BE2C (cell line): ENCODE measurements around the gene E2F4.

Source experiments
- DNase-seq: peaks from one replicate; pipeline ENCODE4 v3.0.0-alpha.2; 2020
- H3K27me3 ChIP-seq: fragments of 250-450 bp; sonication (Bioruptor Pico); 2 replicates; pipeline ENCODE4 v1.5.1; 2020; ENCODE audit warnings: mild to moderate bottlenecking
- H3K36me3 ChIP-seq: fragments of 250-450 bp; sonication (Bioruptor Pico); 2 replicates; pipeline ENCODE4 v1.5.1; 2020; ENCODE audit warnings: mild to moderate bottlenecking
- H3K4me1 ChIP-seq: fragments of 250-450 bp; sonication (Bioruptor Pico); 2 replicates; pipeline ENCODE4 v1.5.1; 2020
- H3K4me3 ChIP-seq: 2 replicates; pipeline ENCODE4 v1.5.1; 2011; ENCODE audit warnings: low read depth, low read length
- H3K9me3 ChIP-seq: fragments of 250-450 bp; sonication (Bioruptor Pico); 2 replicates; pipeline ENCODE4 v1.5.1; 2020
- TF ChIP-seq, protein P1 (sequence below): IDR thresholded peaks from 2 replicates; pipeline ENCODE4 v1.5.1; 2012; ENCODE audit warnings: mild to moderate bottlenecking, low read depth, low read length

Gene E2F4

DNA sequence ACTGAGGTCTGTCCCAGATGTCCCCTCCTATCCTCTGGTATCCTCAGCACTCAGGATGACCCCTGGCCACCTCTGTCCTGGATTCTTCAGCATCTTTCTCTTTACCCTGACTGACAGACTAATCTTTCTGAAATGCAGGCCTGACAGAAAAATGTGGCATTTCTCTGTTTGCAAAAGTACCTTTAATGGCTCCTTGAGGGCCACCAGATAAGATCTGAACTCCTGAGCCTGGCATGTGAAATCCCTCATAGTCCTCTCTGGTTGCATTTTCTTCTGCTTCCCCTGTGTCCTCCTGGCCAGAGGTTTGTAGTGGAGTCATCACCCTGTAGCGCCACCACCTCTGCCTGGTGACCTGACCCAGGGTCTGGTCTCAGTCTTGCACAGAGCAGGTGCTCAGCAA lies 4.9 kb downstream of the E2F4 start:
- DNase-seq = no peak
- peaks cover 58% of the 10 kb centered on the region for H3K36me3 ChIP-seq
- no peaks in the 10 kb centered on the region for H3K9me3 ChIP-seq
- H3K4me3 ChIP-seq = no peak overlapping the region
- H3K4me1 ChIP-seq = no peaks in the 10 kb centered on the region
- H3K27me3 ChIP-seq = no peaks in the 10 kb centered on the region
- TF ChIP-seq, protein P1, sequence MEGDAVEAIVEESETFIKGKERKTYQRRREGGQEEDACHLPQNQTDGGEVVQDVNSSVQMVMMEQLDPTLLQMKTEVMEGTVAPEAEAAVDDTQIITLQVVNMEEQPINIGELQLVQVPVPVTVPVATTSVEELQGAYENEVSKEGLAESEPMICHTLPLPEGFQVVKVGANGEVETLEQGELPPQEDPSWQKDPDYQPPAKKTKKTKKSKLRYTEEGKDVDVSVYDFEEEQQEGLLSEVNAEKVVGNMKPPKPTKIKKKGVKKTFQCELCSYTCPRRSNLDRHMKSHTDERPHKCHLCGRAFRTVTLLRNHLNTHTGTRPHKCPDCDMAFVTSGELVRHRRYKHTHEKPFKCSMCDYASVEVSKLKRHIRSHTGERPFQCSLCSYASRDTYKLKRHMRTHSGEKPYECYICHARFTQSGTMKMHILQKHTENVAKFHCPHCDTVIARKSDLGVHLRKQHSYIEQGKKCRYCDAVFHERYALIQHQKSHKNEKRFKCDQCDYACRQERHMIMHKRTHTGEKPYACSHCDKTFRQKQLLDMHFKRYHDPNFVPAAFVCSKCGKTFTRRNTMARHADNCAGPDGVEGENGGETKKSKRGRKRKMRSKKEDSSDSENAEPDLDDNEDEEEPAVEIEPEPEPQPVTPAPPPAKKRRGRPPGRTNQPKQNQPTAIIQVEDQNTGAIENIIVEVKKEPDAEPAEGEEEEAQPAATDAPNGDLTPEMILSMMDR = no peak

DNA sequence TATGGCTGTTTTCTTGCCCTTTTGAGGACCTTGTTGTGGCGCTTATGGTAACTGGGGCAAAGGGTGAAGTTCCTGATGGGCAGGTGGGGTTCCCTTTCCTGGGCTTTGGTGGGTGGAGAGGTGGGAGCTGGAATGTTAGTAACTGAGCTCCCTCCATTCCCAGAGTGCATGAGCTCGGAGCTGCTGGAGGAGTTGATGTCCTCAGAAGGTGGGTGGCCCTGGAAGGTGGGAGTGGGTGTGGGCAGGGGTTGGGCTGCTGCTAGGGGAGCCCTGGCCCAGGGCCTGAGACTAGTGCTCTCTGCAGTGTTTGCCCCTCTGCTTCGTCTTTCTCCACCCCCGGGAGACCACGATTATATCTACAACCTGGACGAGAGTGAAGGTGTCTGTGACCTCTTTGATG lies 5.7 kb downstream of the E2F4 start:
- no peaks in the 10 kb centered on the region for H3K4me1 ChIP-seq
- no peak for DNase-seq
- H3K9me3 ChIP-seq = no peaks in the 10 kb centered on the region
- H3K36me3 ChIP-seq = peaks cover 64% of the 10 kb centered on the region
- TF ChIP-seq, protein P1 = no peak
- H3K27me3 ChIP-seq = no peaks in the 10 kb centered on the region
- H3K4me3 ChIP-seq = no peak overlapping the region

DNA sequence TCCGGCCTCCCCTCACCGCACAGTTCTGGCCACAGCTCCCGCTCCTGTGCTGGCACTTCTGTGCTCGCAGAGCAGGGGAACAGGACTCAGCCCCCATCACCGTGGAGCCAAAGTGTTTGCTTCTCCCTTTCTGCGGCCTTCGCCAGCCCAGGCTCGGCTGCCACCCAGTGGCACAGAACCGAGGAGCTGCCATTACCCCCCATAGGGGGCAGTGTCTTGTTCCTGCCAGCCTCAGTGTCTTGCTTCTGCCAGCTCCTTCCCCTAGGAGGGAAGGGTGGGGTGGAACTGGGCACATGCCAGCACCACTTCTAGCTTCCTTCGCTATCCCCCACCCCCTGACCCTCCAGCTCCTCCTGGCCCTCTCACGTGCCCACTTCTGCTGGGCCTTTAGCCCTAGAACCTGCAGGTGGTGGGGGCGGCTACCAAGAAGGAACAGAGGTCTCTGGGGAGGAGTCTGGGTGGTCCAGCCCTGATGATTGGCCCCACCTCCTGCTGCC lies 6.3 kb downstream of the E2F4 start:
- DNase-seq = peak; percentile 65
- TF ChIP-seq, protein P1 = peak; percentile 78
- H3K36me3 ChIP-seq = peaks cover 64% of the 10 kb centered on the region
- H3K9me3 ChIP-seq = no peaks in the 10 kb centered on the region
- H3K4me1 ChIP-seq = no peaks in the 10 kb centered on the region
- H3K27me3 ChIP-seq = no peaks in the 10 kb centered on the region
- no peak overlapping the region for H3K4me3 ChIP-seq

DNA sequence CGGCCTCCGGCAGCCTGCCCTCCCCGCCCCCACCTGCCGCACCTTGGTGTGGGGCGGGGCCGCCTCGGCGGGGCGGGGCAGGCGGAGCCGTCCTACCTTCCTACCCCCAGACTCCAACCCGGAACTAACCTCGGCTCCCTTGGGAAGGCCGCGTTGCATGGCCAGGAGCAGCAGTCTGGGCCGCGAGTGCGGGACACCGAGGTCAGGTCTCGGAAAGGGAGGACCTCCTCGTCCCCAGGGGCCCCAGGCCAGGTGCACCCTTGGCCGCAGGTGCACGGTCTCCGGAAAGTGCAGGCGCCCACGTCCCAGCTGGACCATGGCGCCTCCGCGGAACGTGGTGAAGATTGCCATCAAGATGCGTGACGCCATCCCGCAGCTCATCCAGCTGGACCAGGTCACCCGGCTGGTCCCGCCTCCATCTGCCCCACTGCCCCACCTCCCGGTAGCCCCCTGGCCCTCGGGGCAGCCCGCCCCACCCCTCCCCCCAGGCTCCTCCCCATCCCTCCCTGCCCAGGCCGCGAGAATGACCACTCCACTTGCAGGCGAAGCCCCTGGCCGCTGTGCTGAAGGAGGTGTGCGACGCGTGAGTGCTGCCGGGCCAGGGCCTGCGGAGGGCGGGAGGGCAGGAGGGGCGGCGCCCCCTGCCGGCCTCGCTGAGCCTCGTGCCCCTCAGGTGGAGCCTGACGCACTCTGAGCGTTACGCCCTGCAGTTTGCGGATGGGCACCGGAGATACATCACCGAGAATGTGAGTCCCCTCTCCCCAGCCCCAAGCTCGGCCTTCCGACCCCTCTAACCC lies 7.3 kb downstream of the E2F4 start, which contains the start of gene ELMO3:
TSS of gene ELMO3 (plus strand) at position 121 of the 797 bp plus-strand sequence. CDS start at position 317, 196 bp downstream.
- Histone ChIP-seq H3K4me1 (no peaks in the 10 kb centered on the region), H3K9me3 (no peaks in the 10 kb centered on the region), H3K4me3 (no peak within 1 kb of the TSS), H3K27me3 (no peaks in the 10 kb centered on the region), H3K36me3 (peaks cover 60% of the 10 kb centered on the region)
- no peak for DNase-seq
- TF ChIP-seq, protein P1 = no peak

DNA sequence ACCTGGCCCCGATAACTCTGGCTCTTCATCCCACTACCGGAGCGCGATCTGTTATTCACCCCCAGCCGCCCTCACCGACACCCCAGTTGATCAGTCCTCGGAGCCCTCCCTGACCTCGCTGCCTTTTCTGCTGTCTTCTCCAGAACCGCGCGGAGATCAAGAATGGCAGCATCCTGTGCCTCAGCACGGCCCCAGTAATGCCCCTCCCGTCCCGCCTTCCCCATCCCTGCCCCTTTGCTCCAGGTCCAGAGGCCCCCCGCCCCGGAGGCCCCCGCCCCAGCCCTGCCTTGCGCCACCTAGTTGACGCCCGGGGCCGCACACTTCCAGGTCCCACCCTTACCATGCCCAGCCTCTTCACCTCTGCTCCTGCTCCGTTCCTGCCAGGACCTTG lies 7.8 kb downstream of the E2F4 start:
- Histone ChIP-seq H3K4me3 (no peak overlapping the region), H3K27me3 (no peaks in the 10 kb centered on the region), H3K36me3 (peaks cover 54% of the 10 kb centered on the region), H3K4me1 (no peaks in the 10 kb centered on the region), H3K9me3 (no peaks in the 10 kb centered on the region)
- DNase-seq = no peak
- TF ChIP-seq, protein P1 = no peak

DNA sequence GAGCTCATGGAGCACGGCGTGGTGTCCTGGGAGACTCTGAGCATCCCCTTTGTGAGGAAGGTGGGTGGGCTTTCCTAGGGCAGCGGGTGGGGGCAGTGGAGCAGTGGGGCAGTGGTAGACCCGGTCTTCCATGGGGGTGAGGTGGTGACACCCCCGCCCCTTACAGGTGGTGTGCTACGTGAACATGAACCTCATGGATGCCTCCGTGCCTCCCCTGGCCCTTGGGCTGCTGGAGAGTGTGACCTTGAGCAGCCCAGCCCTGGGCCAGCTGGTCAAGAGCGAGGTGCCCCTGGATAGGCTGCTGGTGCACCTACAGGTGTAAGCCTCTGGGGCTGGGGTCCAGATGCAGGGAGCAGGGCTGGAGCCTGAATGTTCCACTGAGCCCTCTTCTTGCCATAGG lies 8.5 kb downstream of the E2F4 start:
- TF ChIP-seq, protein P1 = no peak
- Histone ChIP-seq H3K4me1 (no peaks in the 10 kb centered on the region), H3K9me3 (no peaks in the 10 kb centered on the region), H3K27me3 (no peaks in the 10 kb centered on the region), H3K4me3 (no peak overlapping the region), H3K36me3 (peaks cover 47% of the 10 kb centered on the region)
- no peak for DNase-seq
